Thymus (tissue), 11 donors: ENCODE measurements around the gene TRAPPC12. TPM values are rescaled to one million over a fixed set of nuclear protein-coding genes. Genes with fewer than 3 reads are reported as not detected.

ENCODE experiments used
- DNase-seq, 9 donors: peaks; one replicate each; pipeline ENCODE4 v3.0.0-alpha.2; 2013; ENCODE audit warnings: low spot score in 9 of 9, low read depth in 6 of 9, missing footprints in 1 of 9
- H3K27ac ChIP-seq, 2 donors: one replicate each; pipeline ENCODE4 v1.5.1; 2013; ENCODE audit warnings: control low read depth in 1 of 2, low read depth in 1 of 2, low read length in 1 of 2, mild to moderate bottlenecking in 1 of 2, moderate library complexity in 1 of 2
- H3K27me3 ChIP-seq, 2 donors: one replicate each; pipeline ENCODE4 v1.5.1; 2013; ENCODE audit warnings: low read length in 1 of 2; ENCODE audit not compliant: control insufficient read depth in 2 of 2, insufficient read depth in 1 of 2
- H3K36me3 ChIP-seq, 2 donors: one replicate each; pipeline ENCODE4 v1.5.1; 2013; ENCODE audit warnings: low read length in 1 of 2, mild to moderate bottlenecking in 1 of 2, moderate library complexity in 1 of 2; ENCODE audit not compliant: control insufficient read depth in 2 of 2, insufficient read depth in 2 of 2
- H3K4me1 ChIP-seq, 2 donors: one replicate each; pipeline ENCODE4 v1.5.1; 2013; ENCODE audit warnings: low read length in 2 of 2; ENCODE audit not compliant: control insufficient read depth in 2 of 2, insufficient read depth in 2 of 2
- H3K4me3 ChIP-seq, 2 donors: one replicate each; pipeline ENCODE4 v1.5.1; 2013; ENCODE audit warnings: low read length in 2 of 2, control low read depth in 1 of 2, mild to moderate bottlenecking in 1 of 2
- H3K9me3 ChIP-seq, 2 donors: one replicate each; pipeline ENCODE4 v1.5.1; 2013; ENCODE audit warnings: low read length in 1 of 2, mild to moderate bottlenecking in 1 of 2; ENCODE audit not compliant: control insufficient read depth in 2 of 2, insufficient read depth in 1 of 2
- WGBS: extraction: QIAGEN DNeasy Blood & Tissue Kit; methylation state at CpG from one replicate; pipeline ENCODE4 v1.1.7; 2013; 5-methylcytosine and 5-hydroxymethylcytosine counted together
- polyA plus RNA-seq: library from polyadenylated mRNA; stranded (reverse); fragments of 200-250 nt; gene quantifications from one replicate; pipeline ENCODE4 v1.2.3, GENCODE V29; 2013
- total RNA-seq: library from RNA; stranded (reverse); fragments of 120-200 nt; gene quantifications from one replicate; pipeline ENCODE4 v1.2.4, GENCODE V29; 2013
- donor health status: healthy.

Gene TRAPPC12
- total and polyA plus RNA-seq, 2 donors: 41.8 to 136 TPM

DNA sequence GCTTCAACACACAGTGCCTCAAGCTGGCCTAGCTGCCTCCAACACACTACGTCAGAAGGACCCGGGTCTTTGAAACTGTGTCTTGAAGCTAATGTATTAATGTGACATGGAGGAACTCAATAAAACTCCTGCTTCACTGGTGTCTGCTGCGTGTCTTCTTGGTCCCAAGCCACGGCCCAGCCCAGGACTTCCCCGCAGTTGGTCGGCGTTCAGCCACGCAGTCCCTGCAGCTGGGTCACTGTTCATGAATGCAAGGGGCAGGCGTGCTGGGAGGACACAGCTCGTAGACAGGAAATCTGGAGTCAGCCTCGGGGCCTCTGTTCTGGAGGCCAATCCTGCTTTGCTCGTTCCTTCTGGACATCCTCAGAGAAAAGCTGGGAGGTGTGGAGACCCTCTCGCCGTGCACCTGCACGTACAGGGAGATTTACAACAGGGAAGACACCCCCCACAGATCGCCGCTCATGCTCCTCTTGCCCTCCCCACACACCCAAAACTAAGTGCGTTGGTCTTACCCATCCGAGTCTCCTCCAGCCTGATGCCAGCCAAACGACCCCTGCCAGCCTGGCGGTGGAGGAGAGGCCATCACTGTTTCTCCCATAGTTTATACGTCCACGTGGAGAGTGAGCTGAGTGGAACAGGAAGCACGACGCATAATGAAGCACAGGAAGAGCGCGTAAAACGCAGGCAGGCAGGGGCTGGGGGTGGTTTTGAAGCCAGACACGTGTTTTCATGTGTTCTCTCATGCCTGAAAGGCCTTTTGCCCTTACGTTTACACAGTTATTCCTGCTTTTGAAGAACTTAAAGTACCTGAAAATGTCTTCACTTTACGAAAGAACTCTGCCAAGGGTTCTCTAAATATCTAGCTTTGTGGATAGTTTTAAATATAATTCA lies 100.2 kb downstream of the TRAPPC12 start:
- Histone ChIP-seq H3K4me1 (peaks cover 2 to 5% of the 10 kb centered on the region in 2 donors), H3K27ac (no peak overlapping the region), H3K27me3 (no peaks in the 10 kb centered on the region), H3K36me3 (peaks cover 27 to 34% of the 10 kb centered on the region in 2 donors), H3K4me3 (no peak overlapping the region), H3K9me3 (peaks cover 0 to 4% of the 10 kb centered on the region in 2 donors)
- DNase-seq: no peak
- WGBS: 91% methylated on average over 31 of the region's 31 CpGs

DNA sequence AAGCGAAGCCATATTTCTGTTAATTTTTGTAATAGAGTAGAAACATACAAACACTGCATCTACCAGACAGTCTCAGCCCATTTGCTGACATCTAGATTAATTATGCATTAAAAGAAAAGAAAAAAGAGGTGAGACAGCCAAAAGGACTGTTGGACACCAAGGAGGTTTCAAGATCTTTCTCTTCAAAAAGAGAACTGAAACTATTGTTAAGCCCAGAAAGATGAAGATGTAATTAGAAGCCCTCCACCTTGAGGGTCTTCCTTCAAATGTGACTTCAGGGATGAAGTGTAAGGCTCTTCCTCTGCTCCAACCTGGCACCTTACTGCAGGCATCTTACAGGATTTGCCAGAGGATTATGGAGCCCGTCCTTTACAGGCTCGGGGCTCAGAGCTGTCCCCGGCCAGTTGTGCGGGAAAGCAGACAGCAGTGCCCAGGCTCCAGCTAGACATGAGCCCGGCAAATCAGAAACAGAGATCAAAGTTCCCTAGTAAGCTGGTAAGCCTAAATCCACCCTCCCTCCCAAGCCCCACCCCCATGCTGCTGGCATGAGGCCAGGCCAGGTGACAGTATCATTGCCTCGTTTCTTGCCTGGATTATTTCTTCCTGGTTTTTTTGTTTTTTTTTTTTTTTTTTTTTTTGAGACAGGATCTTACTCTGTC lies 101.0 kb downstream of the TRAPPC12 start:
- Histone ChIP-seq H3K27me3 (no peaks in the 10 kb centered on the region), H3K9me3 (peaks cover 0 to 4% of the 10 kb centered on the region in 2 donors), H3K4me3 (no peak overlapping the region), H3K27ac (no peak overlapping the region), H3K4me1 (peaks cover 2 to 5% of the 10 kb centered on the region in 2 donors), H3K36me3 (peaks cover 27 to 34% of the 10 kb centered on the region in 2 donors)
- 53% methylated on average over 7 of the region's 7 CpGs for WGBS
- DNase-seq: peak in 1 of 9 donors; percentile 43

DNA sequence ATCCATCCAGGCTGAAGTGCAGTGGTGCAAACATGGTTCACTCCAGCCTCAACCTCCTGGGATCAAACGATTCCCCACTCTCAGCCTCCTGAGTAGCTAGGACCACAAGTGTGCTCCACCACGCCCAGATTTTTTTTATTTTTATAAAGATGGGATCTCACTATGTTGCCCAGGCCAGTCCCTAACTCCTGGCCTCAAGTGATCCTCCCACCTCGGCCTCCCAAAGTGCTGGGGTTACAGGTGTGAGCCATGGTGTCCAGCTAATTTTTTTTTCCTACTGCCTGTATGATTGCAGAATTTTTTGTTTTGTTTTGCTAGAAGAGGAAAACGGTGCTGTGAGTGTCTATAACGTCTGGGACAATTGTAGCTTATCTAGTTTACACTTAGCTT lies 101.5 kb downstream of the TRAPPC12 start:
- Histone ChIP-seq H3K27me3 (no peaks in the 10 kb centered on the region), H3K4me1 (peaks cover 2 to 5% of the 10 kb centered on the region in 2 donors), H3K4me3 (no peak overlapping the region), H3K36me3 (peaks cover 30 to 32% of the 10 kb centered on the region in 2 donors), H3K9me3 (peaks cover 0 to 4% of the 10 kb centered on the region in 2 donors), H3K27ac (no peak overlapping the region)
- DNase-seq: no peak
- WGBS: 96% methylated on average over 5 of the region's 5 CpGs

DNA sequence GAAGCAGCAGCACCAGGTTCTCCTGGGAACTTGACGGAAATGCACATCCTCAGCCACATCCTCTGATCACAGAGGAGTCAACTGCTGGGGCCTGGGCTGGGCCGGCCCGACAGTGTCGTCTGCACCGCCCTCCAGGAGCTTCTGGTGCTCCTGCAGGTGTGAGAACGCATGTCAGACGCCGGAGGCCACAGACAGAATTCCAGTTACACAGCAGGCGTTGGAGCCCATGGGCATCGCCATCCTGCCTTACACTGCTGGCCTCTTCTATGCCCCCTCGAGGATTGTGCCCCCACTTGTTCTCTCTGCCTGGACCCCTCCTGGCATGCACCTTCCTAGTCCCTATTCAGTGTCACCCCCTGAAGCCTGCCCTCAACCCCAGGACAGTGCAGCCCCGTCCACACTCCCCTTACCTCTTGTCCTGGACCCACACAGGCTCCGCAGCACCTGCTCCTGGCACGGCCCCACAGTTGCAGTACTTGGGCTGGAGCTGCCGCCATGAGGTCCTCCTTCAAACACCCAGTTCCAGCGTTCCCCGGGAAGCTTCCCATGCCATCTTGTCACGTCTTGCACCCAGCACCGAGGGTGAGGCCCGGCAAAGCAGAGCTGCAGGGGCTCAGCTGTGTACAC lies 102.4 kb downstream of the TRAPPC12 start:
- no peak overlapping the region for H3K4me3 ChIP-seq
- no peak overlapping the region for H3K27ac ChIP-seq
- peaks cover 1 to 10% of the 10 kb centered on the region in 2 donors for H3K9me3 ChIP-seq
- no peaks in the 10 kb centered on the region for H3K27me3 ChIP-seq
- H3K4me1 ChIP-seq: peaks cover 2 to 5% of the 10 kb centered on the region in 2 donors
- peaks cover 27 to 29% of the 10 kb centered on the region in 2 donors for H3K36me3 ChIP-seq
- 97% methylated on average over 20 of the region's 20 CpGs for WGBS
- no peak for DNase-seq

DNA sequence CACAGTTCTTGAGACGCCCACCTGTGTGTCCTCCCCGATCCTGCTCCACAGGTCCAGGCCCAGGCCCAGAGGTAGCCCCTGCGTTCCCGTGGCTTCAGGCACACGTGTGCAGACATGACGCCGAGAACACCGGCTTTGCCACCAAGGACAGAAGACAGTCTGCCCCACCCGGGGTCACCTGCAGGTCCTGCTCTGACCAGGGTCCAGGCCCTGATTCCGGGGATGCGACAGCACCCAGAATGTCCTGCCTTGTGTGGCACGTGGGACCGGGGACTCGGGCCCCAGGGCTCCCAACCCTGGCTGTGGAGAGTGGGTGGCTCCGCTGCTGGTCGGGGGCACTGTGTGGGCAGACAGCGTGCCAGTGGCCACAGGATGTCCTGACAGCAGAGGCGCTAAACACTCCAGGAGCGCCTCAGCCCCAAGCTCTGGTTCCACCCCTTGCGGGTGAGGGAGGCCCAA lies 102.9 kb downstream of the TRAPPC12 start:
- H3K27me3 ChIP-seq: no peaks in the 10 kb centered on the region
- no peak overlapping the region for H3K4me3 ChIP-seq
- peaks cover 1 to 16% of the 10 kb centered on the region in 2 donors for H3K9me3 ChIP-seq
- DNase-seq: no peak
- WGBS: 94% methylated on average over 20 of the region's 20 CpGs
- H3K27ac ChIP-seq: no peak overlapping the region
- peaks cover 27 to 29% of the 10 kb centered on the region in 2 donors for H3K36me3 ChIP-seq
- peaks cover 2 to 5% of the 10 kb centered on the region in 2 donors for H3K4me1 ChIP-seq

DNA sequence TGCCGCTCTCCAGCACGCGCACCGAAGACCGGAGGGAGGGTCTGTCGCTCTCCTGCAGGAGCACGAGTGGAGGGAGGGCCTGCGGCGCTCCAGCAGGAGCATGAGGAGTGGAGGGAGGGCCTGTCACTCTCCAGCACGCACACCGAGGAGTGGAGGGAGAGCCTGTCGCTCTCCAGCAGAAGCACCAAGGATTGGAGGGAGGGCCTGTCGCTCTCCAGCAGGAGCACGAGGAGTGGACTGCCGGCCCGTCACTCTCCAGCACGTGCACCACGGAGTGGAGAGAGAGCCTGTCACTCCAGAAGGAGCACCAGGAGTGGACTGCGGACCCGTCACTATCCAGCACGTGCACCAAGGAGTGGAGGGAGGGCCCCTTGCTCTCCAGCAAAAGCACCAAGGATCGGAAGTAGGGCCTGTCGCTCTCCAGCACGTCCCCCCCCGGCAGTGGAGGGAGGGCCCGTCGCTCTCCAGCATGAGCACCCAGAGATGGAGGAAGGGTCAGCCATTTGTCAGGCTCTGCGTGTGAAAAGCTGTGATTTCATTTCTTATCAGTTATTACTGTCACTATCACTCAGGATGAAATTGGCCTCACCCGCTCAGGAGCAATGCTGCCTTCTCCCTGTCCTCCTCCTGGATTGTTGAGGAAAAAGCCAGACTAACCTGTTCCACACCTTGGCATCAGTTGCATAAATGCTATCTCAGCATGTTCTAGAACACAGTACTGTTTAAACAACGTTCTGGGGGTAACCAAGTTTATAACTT lies 103.9 kb downstream of the TRAPPC12 start:
- Histone ChIP-seq H3K36me3 (peaks cover 23 to 27% of the 10 kb centered on the region in 2 donors), H3K27me3 (no peaks in the 10 kb centered on the region), H3K4me3 (no peak overlapping the region), H3K4me1 (peaks cover 2 to 5% of the 10 kb centered on the region in 2 donors), H3K9me3 (peaks cover 1 to 16% of the 10 kb centered on the region in 2 donors), H3K27ac (no peak overlapping the region)
- 79% methylated on average over 30 of the region's 30 CpGs for WGBS
- peak in 2 of 9 donors; percentile 27 to 41 for DNase-seq

DNA sequence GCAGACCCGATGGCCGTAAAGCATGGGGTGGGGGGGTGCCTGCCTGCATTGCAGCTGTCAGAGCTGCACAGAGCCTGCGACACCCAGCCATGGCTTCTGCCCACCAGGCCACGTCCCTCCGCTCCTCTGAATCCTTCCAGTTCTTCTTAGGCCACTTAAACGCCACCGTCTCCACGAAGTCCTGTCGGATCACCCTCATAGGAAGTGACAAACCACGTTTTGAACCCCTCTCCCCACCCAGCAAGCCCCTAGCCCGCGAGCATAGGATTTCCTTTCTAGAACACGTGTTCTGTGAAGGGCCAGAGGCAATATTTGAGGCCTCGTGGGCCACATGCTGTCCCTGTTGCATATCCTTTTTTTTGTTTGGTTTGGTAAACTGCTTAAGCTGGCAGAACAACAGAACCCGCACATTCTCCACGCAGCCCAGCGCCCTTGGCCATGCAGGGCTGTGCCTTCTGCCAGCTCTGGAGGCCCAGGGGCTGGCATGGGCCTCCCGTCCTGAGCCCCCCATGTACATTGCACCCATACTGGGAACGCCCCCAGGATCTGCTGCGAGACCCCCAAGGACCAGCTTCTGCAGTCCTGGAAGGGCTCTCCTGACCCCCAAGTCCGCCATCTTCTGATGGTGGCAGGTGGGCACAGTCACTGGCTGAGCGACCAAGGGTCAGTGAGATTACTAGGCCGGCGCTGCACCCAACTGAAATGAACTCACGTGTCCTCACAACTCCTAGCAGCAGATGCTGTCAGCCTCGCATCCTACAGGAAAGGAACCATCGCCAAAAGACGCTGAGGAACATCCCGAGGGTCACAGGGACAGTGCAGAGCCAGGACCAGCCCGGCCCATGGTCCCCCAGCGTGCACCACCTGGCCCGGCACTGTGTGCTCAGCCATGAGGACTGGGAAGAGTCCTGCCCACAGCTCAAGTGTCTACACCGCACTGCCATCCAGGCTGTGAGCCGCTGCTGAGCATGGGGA lies 104.8 kb downstream of the TRAPPC12 start:
- Histone ChIP-seq H3K27me3 (no peaks in the 10 kb centered on the region), H3K4me3 (no peak overlapping the region), H3K36me3 (peaks cover 15 to 20% of the 10 kb centered on the region in 2 donors), H3K27ac (no peak overlapping the region), H3K4me1 (peaks cover 2 to 5% of the 10 kb centered on the region in 2 donors), H3K9me3 (peaks cover 1 to 16% of the 10 kb centered on the region in 2 donors)
- WGBS: 96% methylated on average over 34 of the region's 34 CpGs
- DNase-seq: no peak

DNA sequence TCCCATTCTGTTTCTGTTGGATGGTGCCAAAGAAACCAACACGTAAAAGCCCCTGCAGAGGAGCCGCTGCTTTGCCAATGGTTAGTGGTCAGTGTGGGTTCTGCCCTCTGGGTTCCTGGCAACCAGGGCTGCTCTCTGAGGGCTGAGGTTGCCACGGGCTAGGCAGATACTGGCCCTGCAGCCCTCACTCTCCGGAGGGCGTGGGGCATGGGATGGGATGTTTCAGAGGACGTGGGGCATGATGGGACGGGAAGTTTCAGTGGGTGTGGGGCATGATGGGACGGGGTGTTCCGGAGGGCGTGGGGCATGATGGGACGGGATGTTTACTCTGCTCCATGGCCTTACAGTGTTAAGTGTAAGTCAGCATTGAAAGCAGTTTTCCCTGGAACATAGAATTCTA lies 105.7 kb downstream of the TRAPPC12 start:
- Histone ChIP-seq H3K4me3 (no peak overlapping the region), H3K27me3 (no peaks in the 10 kb centered on the region), H3K9me3 (peaks cover 1 to 16% of the 10 kb centered on the region in 2 donors), H3K4me1 (peaks cover 2 to 5% of the 10 kb centered on the region in 2 donors), H3K36me3 (peaks cover 9 to 13% of the 10 kb centered on the region in 2 donors), H3K27ac (no peak overlapping the region)
- 94% methylated on average over 11 of the region's 11 CpGs for WGBS
- DNase-seq: no peak
